IPS DF 6.9 (cell line): ENCODE measurements around the gene ST14.

Source experiments
- DNase-seq: peaks from one replicate; pipeline ENCODE4 v3.0.0-alpha.2; 2013; ENCODE audit warnings: low read depth, low spot score
- H3K27ac ChIP-seq: one replicate; pipeline ENCODE4 v1.5.1; 2013; ENCODE audit warnings: low read length, control low read depth
- H3K27me3 ChIP-seq: 2 replicates; pipeline ENCODE4 v1.6.1; 2013; ENCODE audit warnings: mild to moderate bottlenecking, low read length; ENCODE audit not compliant: control insufficient read depth, insufficient read depth
- H3K36me3 ChIP-seq: 2 replicates; pipeline ENCODE4 v1.6.1; 2013; ENCODE audit warnings: low read length; ENCODE audit not compliant: control insufficient read depth, insufficient read depth
- H3K4me1 ChIP-seq: 2 replicates; pipeline ENCODE4 v1.6.1; 2013; ENCODE audit warnings: low read length; ENCODE audit not compliant: control insufficient read depth, insufficient read depth
- H3K4me3 ChIP-seq: 2 replicates; pipeline ENCODE4 v1.5.1; 2013; ENCODE audit warnings: mild to moderate bottlenecking, low read length
- H3K9me3 ChIP-seq: 2 replicates; pipeline ENCODE4 v1.6.1; 2013; ENCODE audit warnings: low read length, inconsistent platforms; ENCODE audit not compliant: control insufficient read depth, insufficient read depth
- WGBS: extraction: QIAGEN DNeasy Blood & Tissue Kit; methylation state at CpG from one replicate; pipeline ENCODE4 v1.1.7; 2013; ENCODE audit warnings: mixed read lengths, missing lambda C conversion rate; ENCODE audit not compliant: insufficient read length, insufficient coverage; 5-methylcytosine and 5-hydroxymethylcytosine counted together

ST14 gene

DNA sequence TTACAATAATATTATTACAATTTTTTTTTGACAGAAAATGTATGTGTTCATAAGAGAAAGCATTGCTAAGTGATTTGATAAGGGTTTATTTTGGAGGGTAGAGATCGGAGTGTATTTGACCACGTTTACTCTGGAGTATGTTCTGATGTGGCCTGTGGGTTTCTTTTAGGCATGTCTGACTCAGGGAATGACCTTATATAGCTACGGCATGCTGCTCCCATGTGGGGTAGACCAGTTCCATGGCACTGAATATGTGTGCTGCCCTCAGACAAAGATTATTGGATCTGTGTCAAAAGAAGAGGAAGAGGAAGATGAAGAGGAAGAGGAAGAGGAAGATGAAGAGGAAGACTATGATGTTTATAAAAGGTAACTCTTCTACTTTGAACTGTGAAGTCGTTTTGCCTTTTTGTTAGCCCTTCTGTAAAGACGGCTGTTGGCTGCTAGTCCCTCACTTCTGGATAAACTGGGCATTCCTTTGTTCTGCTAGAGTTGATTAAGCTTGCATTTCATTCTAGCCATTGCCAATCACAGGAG, 38.1 kb upstream of the ST14 start:
- DNase-seq = no peak
- WGBS = 100% methylated on average over 1 of the region's 5 CpGs

DNA sequence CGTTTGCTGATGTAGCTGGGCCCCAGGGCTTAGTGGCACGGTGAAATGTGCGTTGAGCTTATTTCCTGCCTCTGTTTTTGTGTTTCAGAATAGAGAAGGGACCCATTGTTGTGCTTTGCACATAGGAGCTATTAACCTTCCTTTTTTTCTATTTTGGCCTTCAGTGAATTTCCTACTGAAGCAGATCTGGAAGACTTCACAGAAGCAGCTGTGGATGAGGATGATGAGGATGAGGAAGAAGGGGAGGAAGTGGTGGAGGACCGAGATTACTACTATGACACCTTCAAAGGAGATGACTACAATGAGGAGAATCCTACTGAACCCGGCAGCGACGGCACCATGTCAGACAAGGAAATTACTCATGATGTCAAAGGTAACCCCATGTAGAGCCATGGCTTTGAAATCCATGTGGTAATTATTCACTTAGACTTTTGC, 37.4 kb upstream of the ST14 start:
- no CpG with 5 or more reads among the region's 7 CpGs for WGBS
- Histone ChIP-seq H3K36me3 (peaks cover 17% of the 10 kb centered on the region), H3K27me3 (no peaks in the 10 kb centered on the region), H3K27ac (no peak overlapping the region), H3K9me3 (no peaks in the 10 kb centered on the region), H3K4me3 (no peak overlapping the region), H3K4me1 (no peaks in the 10 kb centered on the region)
- DNase-seq = no peak

More for the DNA sequence above, 38.1 kb upstream of the ST14 start:
- Histone ChIP-seq H3K4me3 (no peak overlapping the region), H3K27me3 (no peaks in the 10 kb centered on the region), H3K9me3 (no peaks in the 10 kb centered on the region), H3K36me3 (peaks cover 17% of the 10 kb centered on the region), H3K27ac (no peak overlapping the region), H3K4me1 (no peaks in the 10 kb centered on the region)

DNA sequence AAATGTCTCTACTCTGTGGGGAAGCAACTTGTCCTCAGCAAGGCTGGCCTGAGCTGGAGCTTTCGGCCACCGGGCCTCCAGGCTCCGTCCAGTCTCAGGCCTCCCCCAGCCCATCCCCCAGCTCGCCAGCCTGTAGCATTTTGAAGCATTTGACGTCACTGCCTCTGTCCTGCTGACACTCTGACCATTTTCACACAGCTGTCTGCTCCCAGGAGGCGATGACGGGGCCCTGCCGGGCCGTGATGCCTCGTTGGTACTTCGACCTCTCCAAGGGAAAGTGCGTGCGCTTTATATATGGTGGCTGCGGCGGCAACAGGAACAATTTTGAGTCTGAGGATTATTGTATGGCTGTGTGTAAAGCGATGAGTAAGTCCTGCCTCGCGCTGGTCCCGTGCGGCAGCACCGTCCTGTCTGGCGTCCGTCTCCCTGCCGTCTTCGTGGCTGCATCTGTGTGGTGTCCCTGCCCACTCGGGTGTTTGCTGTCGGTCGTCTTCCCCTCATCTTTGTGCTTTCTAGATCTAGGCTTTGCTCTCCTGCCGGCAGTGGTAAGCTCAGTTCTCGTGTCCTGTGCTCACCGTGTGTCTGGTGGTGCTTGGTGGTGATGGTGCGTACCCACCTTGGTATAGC, 36.1 kb upstream of the ST14 start:
- WGBS = no CpG with 5 or more reads among the region's 32 CpGs

DNA sequence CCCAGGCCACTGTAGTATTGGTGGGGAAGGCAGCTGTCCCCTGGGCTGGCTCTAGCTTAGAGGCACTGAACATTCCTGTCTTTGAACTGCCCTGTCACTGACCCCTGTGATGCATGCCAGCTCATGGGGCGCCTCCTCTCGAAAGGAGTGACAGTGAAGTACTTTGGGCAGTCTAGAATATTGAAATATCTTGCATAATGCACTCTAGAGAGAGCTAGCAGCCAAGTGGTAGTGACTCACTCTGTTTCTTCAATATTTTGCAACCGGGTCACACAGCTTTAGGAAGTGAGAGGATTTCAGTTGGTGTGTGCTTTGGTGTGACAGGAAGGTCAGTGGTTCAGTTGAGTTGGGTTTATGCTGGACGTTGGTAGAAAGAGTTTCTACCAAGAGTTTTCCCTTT, 35.5 kb upstream of the ST14 start:
- no peaks in the 10 kb centered on the region for H3K4me1 ChIP-seq
- WGBS = no CpG with 5 or more reads among the region's 4 CpGs
- no peak overlapping the region for H3K27ac ChIP-seq
- H3K4me3 ChIP-seq = no peak overlapping the region
- no peaks in the 10 kb centered on the region for H3K9me3 ChIP-seq
- peaks cover 22% of the 10 kb centered on the region for H3K36me3 ChIP-seq
- DNase-seq = no peak
- no peaks in the 10 kb centered on the region for H3K27me3 ChIP-seq

More for the DNA sequence above, 36.1 kb upstream of the ST14 start:
- Histone ChIP-seq H3K27me3 (no peaks in the 10 kb centered on the region), H3K4me1 (no peaks in the 10 kb centered on the region), H3K27ac (no peak overlapping the region), H3K4me3 (no peak overlapping the region), H3K36me3 (peaks cover 17% of the 10 kb centered on the region), H3K9me3 (no peaks in the 10 kb centered on the region)
- no peak for DNase-seq

DNA sequence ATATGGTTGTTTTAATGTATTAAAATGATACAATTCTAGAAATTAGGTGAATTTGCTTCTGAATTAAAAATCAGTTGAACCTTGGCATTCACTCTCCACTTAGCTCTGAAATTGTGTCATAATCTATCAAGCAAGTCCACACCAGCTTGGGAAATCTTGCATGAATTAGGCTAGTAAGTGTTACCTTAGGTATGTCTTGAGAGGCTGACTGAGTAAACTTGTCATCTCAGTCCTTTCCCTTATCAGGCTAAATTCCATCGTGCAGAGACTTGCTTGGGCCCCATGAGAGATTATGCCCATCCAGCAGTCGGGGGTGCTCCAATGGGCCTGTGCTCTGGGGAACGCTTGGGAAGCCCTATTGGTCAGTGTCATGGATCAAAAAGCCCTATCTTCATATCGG, 33.9 kb upstream of the ST14 start:
- Histone ChIP-seq H3K27ac (no peak overlapping the region), H3K4me3 (no peak overlapping the region), H3K36me3 (peaks cover 28% of the 10 kb centered on the region), H3K4me1 (no peaks in the 10 kb centered on the region), H3K9me3 (no peaks in the 10 kb centered on the region), H3K27me3 (no peaks in the 10 kb centered on the region)
- no peak for DNase-seq
- WGBS = no CpG with 5 or more reads among the region's 4 CpGs

DNA sequence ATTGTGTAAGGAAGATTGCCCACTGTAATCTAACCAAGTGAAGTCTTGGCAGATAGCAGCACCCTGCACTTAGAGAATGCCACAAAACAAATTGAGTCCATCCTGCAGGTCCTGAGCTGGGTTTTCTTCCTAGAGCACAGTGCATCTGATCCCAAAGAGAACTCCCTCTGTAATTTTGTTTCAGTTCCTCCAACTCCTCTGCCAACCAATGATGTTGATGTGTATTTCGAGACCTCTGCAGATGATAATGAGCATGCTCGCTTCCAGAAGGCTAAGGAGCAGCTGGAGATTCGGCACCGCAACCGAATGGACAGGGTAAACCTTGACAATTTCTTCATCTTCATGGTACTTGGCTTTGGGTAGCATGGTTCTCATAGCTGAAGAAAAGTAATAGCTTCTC, 33.1 kb upstream of the ST14 start:
- Histone ChIP-seq H3K4me1 (no peaks in the 10 kb centered on the region), H3K36me3 (peaks cover 32% of the 10 kb centered on the region)

DNA sequence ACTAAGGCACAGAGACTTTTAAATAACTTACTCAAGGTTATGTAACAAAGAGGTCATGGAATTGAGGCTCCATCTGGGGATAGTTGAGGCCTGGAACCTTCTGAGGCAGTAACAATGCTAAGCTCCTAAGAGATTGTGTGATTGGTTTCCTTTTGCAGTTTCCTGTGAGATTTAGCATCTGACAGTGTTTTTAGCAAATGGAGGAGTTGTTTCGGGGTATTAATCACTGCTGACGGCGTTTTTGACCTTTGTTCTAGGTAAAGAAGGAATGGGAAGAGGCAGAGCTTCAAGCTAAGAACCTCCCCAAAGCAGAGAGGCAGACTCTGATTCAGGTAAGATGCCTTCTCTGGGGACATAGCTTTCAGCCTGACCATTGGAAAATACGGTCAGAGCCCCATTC, 32.1 kb upstream of the ST14 start:
- H3K4me1 ChIP-seq = no peaks in the 10 kb centered on the region
- no peak overlapping the region for H3K4me3 ChIP-seq
- H3K27ac ChIP-seq = no peak overlapping the region
- H3K36me3 ChIP-seq = peaks cover 29% of the 10 kb centered on the region
- no peaks in the 10 kb centered on the region for H3K9me3 ChIP-seq
- no peaks in the 10 kb centered on the region for H3K27me3 ChIP-seq
- WGBS = no CpG with 5 or more reads among the region's 4 CpGs
- DNase-seq = no peak

More for the DNA sequence above, 33.1 kb upstream of the ST14 start:
- no peak overlapping the region for H3K4me3 ChIP-seq
- H3K9me3 ChIP-seq = no peaks in the 10 kb centered on the region
- H3K27ac ChIP-seq = no peak overlapping the region
- no peak for DNase-seq
- H3K27me3 ChIP-seq = no peaks in the 10 kb centered on the region
- WGBS = no CpG with 5 or more reads among the region's 5 CpGs

DNA sequence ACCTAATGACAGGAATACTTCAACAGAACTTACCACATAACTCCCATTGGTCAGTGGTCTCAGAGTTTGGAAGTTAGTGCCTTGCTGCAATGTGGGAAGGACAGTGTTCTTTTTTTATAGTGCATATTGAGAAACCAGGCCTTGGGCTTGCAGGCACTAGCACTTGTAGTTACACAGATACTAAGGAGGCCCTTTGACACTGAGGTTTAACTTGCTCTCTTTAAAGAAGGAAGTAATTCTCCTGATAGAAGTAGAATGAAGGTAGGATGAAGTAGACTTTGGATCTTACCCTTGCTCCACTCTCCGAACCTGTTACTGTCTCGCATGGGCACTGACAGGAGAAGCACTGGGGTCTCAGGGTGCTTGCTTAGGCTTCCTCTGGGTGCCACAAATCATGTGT, 31.0 kb upstream of the ST14 start:
- Histone ChIP-seq H3K9me3 (no peaks in the 10 kb centered on the region), H3K4me1 (no peaks in the 10 kb centered on the region), H3K27ac (no peak overlapping the region), H3K4me3 (no peak overlapping the region), H3K27me3 (no peaks in the 10 kb centered on the region), H3K36me3 (peaks cover 28% of the 10 kb centered on the region)
- DNase-seq = no peak
- WGBS = no CpG with 5 or more reads among the region's 2 CpGs

DNA sequence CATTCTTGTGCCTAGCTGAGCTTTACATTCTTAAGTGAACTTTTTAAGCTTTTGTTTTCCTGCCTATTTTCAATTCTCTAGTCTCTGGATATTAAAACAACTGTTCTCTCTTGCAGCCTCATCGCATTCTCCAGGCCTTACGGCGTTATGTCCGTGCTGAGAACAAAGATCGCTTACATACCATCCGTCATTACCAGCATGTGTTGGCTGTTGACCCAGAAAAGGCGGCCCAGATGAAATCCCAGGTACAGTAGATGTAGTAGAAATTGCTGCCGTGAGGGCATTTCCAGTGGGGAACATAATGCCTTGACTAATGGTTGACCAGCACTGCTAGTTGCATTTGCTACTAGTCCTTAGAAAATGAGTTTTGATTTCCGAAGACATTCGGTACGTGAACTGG, 29.7 kb upstream of the ST14 start:
- H3K36me3 ChIP-seq = peaks cover 33% of the 10 kb centered on the region
- no peaks in the 10 kb centered on the region for H3K4me1 ChIP-seq
- DNase-seq = no peak
- WGBS = no CpG with 5 or more reads among the region's 11 CpGs
- no peaks in the 10 kb centered on the region for H3K27me3 ChIP-seq
- no peak overlapping the region for H3K4me3 ChIP-seq
- H3K27ac ChIP-seq = no peak overlapping the region
- no peaks in the 10 kb centered on the region for H3K9me3 ChIP-seq

DNA sequence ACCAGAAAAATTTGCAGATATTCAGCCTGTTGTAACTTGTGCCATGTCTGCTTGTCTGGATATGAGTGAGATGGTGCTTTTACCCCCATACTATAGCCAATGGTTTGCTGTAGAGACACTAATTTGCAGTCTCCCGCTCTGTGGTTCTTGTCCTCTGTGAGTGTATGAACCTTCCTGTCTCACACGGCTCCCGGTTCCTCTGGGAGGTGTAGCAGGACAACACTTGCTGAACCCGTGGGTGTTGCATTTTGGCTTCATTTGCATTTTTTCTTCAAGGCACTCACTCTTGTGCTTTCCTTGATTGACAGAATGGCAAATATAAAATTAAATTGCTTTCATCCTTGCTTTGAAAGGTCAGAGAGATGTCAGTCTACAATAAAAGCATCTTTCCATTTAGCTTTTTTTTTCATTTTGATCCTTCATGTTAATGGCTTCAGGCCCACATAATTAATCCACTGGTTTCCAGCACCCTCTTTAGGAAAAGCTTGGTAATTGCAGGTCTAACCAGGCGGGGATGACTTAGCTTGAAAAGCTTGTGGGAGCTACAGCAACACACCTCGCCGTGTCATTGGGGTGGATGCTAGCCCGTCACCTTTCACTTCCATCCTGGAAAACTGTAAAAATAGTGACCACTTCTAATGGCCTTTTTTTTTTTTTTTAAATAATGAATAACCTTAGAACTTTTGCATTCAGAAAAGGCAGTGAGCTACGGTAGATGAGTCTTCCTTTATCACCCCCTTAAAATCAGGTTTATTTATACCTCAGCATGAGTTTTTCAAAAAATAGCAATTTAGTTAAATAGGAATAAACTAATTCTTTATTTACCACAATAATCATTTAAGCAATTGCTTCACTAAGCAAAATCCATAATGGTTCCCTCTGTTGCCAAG, 27.4 kb upstream of the ST14 start:
- H3K4me3 ChIP-seq = no peak overlapping the region
- no peak overlapping the region for H3K27ac ChIP-seq
- H3K9me3 ChIP-seq = no peaks in the 10 kb centered on the region
- no peaks in the 10 kb centered on the region for H3K27me3 ChIP-seq
- H3K36me3 ChIP-seq = peaks cover 41% of the 10 kb centered on the region
- peak; percentile 74 for DNase-seq
- no peaks in the 10 kb centered on the region for H3K4me1 ChIP-seq
- WGBS = no CpG with 5 or more reads among the region's 9 CpGs
